GM21515 (cell line): ENCODE data around the gene ARAP3.
A peak's percentile ranks its signal among the peaks of the same experiment; 100 is the strongest.

Experiments used
- ATAC-seq: cut with Tn5 transposase; IDR thresholded peaks from one replicate; pipeline ENCODE4 v1.9.1; 2021; ENCODE audit not compliant: unreplicated experiment

The ARAP3 gene

DNA sequence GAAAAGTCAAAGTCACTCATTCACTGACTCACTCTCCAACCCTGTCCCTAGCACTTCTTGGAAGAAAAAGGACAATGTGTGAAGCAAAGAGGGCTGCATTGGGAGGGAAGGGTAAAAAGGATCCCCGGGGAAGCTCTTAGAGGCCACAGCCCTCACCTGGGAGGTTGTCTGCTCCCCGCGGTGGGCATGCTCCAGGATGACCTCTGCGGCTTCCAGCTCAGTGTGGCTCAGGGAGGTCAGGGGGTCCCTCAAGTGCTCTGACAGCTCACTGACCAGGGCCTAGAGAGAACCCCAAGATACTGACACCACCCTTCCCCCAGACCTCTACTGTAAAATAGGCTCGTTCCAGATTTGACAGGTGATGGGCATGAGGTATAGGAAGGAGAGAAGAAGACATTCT is 34.8 kb downstream of the ARAP3 start:
- no peak for ATAC-seq

GRCh38 chr5:141646026-141646425 is 36.0 kb downstream of the ARAP3 start:
- no peak for ATAC-seq

DNA sequence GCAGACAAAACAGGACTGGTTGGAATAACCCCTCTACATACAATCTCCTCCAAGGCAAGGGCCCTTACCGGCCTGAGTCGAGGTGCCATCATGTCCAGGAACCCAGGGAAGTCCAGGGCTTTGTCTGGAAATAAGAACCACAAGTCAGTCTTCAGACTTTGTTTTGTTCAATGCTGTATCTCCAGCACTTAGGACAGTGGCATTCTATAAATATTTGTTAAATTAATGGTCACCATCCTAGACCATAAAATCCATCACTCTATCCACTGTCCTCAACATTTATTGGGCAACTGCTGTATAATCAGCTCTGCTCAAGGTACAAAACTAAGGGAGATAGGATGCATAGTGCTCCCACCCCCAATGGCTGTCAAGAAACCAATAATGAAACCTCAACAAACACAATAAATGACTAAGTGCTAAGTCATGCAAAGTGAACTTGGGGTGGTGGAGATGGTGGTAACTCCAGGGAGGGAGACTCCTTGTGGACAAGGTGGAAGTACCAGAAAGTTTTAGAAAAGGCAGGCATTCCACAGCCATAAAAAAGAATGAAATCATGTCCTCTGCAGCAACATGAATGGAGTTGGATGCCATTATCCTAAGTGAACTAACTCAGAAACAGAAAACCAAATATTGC is 40.3 kb downstream of the ARAP3 start:
- no peak for ATAC-seq

GRCh38 chr5:141640698-141641097 is 41.3 kb downstream of the ARAP3 start:
- ATAC-seq: no peak

DNA sequence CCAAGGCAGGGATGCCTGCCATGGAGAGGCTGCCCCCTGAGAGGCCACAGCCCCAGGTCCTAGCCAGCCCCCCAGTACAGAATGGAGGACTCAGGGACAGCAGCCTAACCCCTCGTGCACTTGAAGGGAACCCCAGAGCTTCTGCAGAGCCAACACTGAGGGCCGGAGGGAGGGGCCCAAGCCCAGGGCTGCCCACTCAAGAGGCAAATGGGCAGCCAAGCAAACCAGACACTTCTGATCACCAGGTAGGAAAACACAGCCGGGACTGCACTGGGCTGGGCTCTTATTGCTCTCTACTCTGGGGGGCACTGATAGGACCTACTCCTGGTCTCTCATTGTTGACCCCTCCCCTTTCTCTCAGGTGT is 42.0 kb downstream of the ARAP3 start:
- ATAC-seq: no peak

- no peak for ATAC-seq
These were observed 42.5 kb downstream of the ARAP3 start for GRCh38 chr5:141639357-141640050.

DNA sequence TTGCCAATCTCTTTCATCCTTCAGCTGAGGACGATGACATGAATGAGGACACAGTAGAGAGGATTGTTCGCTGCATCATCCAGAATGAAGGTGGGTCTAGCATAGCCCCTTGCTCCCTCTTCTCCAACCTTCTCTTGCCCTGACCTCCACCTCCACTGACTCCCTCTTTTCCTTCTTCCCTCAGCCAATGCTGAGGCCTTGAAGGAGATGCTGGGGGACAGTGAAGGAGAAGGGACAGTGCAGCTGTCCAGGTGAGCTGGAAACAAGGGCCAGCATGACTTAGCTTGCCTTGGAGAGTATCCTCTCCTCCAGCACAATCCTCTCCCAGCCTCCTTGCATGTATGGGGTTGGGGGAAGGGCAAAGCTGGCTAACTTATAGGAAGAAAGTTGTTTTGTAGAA is 43.3 kb downstream of the ARAP3 start:
- ATAC-seq: no peak

- ATAC-seq: peak; percentile 32
These were observed 44.1 kb downstream of the ARAP3 start for GRCh38 chr5:141637767-141638419.

DNA sequence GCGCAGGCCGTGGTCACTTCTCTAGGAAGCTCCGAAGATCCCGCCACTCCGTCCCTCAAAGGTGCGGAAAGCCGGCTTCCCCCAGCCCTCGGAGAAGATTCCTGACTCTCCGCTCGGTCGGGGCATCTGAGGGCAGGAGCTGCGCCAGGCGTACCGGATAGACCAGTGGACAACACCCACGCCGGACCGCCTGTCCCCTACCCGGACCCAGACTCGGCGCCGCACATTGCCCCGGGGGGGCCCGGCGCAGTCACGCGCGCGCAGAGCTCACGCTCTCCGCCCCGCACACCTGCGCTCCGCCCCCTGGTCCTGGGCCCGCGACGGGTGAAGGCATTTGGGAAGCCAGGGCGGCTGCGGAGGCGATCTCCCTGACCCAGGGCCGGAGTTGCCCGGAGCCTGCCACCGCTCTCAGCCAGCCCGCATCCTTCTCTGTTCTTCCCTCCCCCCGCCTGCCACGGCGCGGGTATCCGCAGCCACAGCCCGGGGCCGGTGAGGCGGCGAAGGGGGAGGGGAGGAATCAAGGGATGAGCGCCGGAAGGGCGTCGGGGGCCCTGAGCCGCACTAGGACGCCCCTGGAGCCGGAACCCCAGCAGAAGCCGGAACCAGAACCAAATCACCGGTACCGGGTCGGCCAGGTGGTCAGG is 44.8 kb downstream of the ARAP3 start:
- peak; percentile 25 for ATAC-seq

- ATAC-seq: peak; percentile 65
These were observed 45.5 kb downstream of the ARAP3 start, which contains the start of the genes HDAC3 and RELL2 for GRCh38 chr5:141636413-141637122. Gene HDAC3 (minus strand): TSS chr5:141636849. CDS start chr5:141636790, 59 bp downstream. Gene RELL2 (plus strand): TSS chr5:141636997. CDS start chr5:141638226, 1,229 bp downstream.

- no peak for ATAC-seq
These were observed 46.0 kb downstream of the ARAP3 start for GRCh38 chr5:141636106-141636412.

DNA sequence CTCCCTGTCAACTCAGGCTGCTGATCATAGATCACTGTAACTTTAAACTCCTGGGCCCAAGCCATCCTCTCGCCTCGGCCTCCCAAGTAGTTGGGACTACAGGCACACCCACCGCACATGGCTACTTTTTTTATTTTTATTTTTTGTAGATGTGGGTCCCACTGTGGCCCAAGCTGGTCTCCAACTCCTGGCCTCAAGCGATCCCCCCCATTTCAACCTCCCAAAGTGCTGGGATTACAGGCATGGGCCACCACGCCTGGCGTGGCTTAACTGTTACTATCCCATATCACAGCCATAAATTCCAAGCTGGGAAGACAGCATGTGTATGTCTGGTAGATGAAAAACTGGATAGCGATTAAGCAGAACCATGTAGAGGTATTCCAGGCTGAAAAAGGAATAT is 46.4 kb downstream of the ARAP3 start:
- ATAC-seq: no peak

DNA sequence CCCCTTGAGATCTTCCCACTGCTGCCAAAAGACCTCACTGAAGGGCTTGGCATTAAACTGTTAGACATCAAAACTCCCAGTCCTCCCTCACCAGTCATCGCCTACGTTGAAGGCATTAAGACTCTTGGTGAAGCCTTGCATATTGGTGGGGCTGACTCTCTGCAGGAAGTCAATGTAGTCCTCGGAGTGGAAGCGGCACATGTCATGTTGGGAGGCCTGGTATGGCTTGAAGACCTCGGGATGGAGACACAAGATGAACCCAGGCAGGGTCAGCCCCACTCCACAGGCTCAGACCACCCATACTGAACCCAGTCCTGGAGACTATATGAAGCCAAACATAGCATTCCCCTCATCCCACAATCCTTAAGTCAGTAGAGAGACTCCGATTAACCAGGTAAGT is 47.3 kb downstream of the ARAP3 start:
- no peak for ATAC-seq

DNA sequence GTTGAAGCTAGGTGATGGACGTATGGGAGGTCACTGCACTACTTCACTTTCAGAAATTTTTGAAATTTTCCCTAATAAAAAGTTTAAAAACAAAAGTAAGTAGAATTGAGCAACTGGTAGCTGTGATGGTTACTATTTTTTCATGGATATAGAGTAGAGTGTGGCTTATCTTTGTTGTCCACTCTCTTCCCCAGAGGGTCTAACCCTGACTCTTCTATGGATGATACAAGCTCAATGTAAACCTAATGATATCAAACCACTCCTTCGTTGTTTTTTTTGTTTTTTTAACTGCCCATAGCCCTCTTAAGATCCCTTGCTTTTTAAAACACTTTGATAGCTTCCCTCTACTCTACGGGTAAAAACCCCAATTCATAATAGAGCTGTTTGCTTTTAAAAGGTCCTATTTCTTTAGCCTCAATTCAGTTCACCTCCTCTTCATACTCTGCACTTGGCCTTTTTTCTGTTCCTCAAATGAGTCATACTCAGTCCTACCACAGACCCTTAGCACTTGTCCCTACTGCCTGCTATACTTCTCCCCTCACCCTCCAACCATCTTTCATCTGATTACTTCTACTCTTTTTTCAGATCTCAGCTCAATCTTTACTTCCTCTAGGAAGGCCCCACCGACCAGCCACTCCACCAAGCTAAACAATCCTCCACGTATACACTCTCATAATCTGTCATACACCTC is 48.0 kb downstream of the ARAP3 start:
- peak; percentile 67 for ATAC-seq

DNA sequence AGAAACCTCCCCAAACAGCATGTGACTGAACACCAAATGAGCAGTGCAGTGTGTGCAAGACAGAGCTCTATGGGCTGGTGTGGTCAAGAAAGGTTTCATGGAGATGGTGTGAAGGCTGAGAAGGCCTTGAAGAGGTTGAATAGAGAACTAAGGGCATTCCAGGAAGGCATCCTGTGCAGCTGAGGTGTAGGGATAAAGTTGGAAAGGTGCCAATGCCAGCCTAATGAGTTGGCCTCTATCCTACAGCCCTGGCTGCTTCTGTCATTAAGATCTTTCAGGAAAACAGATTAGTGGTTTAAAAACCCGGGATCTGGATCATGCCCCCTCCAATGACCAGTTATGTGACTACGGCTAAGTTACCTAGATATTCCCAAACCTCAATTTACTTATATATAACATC is 49.4 kb downstream of the ARAP3 start:
- ATAC-seq: no peak

GRCh38 chr5:141630570-141631140 is 51.4 kb downstream of the ARAP3 start:
- no peak for ATAC-seq

DNA sequence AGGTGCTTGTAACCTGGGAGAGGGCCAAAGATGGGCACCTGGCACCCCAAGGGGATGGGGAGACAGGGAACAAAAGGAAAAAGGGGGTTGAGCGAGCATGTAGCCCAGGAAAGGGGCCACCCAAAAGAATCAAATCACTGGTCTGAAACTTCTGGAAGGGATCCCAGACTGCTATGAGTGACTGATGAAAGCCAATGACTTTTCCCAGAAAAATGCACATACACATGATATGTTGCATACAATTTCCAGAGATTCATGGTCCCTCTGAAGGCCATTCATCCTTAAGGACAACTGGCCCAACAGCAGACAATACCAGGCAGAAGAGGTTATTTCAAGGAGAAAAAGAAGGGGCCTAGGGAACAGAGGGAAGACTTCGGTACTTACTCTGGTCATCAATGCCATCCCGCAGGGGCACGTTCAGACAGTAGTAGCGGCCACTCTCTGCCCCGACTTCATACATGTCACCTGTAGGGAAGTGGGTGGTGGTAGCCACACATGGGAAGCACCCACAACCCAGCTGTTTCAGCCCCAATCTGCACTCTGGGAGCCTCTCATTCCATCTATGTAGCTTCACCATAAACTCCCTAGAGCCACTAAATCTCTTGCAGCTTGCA is 53.7 kb downstream of the ARAP3 start:
- ATAC-seq: no peak

DNA sequence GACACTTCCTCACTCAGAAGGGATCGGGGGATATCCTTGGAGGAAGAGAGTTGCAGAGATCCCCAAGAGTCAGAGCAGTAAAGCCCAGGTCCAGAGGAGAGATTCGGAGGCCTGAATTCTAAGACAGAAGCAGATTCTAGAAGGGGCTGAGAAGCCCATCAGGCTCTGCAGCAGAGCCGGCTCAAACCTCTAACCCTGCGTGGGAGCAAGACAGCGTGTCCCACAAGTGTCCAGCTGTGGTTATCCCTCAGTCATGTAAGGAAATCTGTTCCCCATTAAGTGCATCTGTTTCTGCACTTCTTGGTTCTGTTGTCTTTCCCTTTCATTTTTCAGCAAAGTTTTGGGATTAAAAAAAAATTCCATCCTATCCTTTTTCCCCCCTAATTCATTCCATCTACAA is 58.4 kb downstream of the ARAP3 start:
- ATAC-seq: no peak

GRCh38 chr5:141623186-141623585 is 58.8 kb downstream of the ARAP3 start:
- peak; percentile 55 for ATAC-seq
